ENCODE data around the gene CST9L.

DNA sequence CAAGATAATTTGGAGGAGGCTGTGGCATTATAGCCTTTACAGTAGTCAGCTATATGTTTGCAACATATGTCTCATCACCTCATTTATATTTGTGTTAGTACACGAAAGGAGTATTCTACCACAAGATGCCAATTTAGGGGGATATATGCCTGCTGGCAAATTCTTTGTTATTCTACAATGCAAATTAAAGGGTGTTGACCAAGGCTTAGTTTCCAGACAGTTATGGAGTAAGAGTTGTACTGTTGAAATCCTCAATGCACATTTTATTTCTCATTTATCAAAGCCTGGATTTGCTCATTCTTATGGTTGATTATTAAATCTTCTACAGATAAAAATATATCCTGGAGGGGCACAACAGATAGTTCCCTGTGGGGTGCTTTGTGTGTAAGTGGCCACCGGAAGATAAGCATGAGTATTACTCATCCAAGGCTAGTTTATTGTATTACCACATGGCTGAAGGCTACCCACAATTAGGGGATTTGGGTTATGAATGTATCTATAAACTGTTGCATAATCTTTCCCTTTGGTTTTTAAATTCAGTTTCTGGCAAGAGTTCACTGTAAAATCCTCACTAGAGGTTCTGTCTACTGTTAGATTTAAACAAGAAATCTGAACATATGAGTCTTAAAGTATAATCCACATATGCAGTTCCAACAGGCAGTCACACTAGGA lies 28.4 kb upstream of the CST9L start:
- TF ChIP-seq GATA2 (IDR thresholded peaks at IDR 0.05; ENCODE audit: low read depth, low read length) (no peak), GATA3 (IDR thresholded peaks at IDR 0.05; ENCODE audit: low read depth, low read length) (no peak)
